ENCODE results near the gene MORN4.

- TF ChIP-seq HIVEP1 (CRISPR knock-in tag; IDR thresholded peaks at IDR 0.05) = no peak
- TF ChIP-seq ILF3 (IDR thresholded peaks at IDR 0.05; ENCODE audit: borderline replicate concordance) = no peak
- TF ChIP-seq, protein P1, sequence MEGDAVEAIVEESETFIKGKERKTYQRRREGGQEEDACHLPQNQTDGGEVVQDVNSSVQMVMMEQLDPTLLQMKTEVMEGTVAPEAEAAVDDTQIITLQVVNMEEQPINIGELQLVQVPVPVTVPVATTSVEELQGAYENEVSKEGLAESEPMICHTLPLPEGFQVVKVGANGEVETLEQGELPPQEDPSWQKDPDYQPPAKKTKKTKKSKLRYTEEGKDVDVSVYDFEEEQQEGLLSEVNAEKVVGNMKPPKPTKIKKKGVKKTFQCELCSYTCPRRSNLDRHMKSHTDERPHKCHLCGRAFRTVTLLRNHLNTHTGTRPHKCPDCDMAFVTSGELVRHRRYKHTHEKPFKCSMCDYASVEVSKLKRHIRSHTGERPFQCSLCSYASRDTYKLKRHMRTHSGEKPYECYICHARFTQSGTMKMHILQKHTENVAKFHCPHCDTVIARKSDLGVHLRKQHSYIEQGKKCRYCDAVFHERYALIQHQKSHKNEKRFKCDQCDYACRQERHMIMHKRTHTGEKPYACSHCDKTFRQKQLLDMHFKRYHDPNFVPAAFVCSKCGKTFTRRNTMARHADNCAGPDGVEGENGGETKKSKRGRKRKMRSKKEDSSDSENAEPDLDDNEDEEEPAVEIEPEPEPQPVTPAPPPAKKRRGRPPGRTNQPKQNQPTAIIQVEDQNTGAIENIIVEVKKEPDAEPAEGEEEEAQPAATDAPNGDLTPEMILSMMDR (IDR thresholded peaks at IDR 0.05 in 2 of 3, conservative IDR thresholded peaks at IDR 0.05 in 1 of 3; ENCODE audit: insufficient read depth in 2 of 3, low read depth in 1 of 3, low read length in 3 of 3) = no peak
- TF ChIP-seq KAT7 (CRISPR knock-in tag; IDR thresholded peaks at IDR 0.05; ENCODE audit: borderline replicate concordance) = no peak
These were observed 23.5 kb upstream of the MORN4 start for GRCh38 chr10:97656777-97657176.
